GM12892 (cell line): Measurements from ENCODE around the gene KCNQ5.

Experiments used
- POLR2A ChIP-seq: IDR thresholded peaks from 2 replicates; pipeline ENCODE4 v1.6.1; 2011; ENCODE audit warnings: low read depth, low read length, control low read depth
- POLR2AphosphoS5 ChIP-seq: IDR thresholded peaks from 2 replicates; pipeline ENCODE4 v1.6.1; 2011; ENCODE audit warnings: low read depth, low read length, control low read depth
- TAF1 ChIP-seq: IDR thresholded peaks from 2 replicates; pipeline ENCODE4 v1.6.1; 2011; ENCODE audit warnings: low read depth, mild to moderate bottlenecking, control low read depth, low read length, borderline replicate concordance

DNA sequence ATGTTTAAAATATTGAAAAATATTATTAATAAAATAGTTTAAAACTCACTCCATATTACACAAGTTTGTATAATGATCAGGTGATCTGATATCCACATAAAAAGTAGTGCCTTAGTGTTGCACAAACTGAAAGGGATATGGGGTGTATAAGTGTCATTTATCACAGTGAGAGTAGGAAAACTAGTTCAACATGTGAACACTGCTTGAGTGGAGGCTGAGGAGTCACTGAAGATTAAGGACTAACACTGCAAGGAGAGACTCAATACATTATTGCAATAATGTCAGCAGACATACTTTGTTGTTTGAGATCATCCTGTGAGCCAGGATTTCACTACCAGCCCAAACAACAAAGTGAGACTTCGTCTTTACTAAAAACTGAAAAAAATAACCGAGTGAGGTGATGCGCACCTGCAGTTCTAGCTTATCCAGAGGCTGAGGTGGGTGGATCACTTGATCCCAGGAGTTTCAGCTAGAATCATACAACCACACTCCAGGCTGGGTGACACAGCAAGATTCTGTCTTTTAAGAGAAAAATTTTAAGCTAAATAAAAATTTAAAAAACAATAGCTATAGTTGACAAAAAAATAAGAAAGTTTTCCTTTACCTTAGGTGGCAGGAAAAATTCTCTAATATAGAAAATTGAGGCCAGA, 605.9 kb downstream of the KCNQ5 start:
- no peak for TF ChIP-seq POLR2AphosphoS5
- TF ChIP-seq POLR2A = no peak
- TF ChIP-seq TAF1 = no peak
